Activated T-cell treated with anti-CD3 and anti-CD28 coated beads, Interleukin-2, amount 50 U/mL, for 24 hours (primary cell): ENCODE measurements around the gene RASGRP4.
"Not testable (repeated sequence)": the region's sequence is repeated elsewhere in the genome, so short reads cannot be mapped to it uniquely, and the experiment has no call there.

Experiments
- DNase-seq: peaks from one replicate; pipeline ENCODE4 v3.0.0-alpha.2; 2020
- H3K27ac Mint-ChIP-seq: 2 replicates; pipeline ENCODE4 v1.8.0; 2020; ENCODE audit warnings: mild to moderate bottlenecking, mixed read lengths
- H3K27me3 Mint-ChIP-seq: 2 replicates; pipeline ENCODE4 v1.8.0; 2020; ENCODE audit warnings: mixed read lengths
- H3K36me3 Mint-ChIP-seq: 2 replicates; pipeline ENCODE4 v1.8.0; 2020; ENCODE audit warnings: low read depth, mixed read lengths
- H3K4me1 Mint-ChIP-seq: 2 replicates; pipeline ENCODE4 v1.8.0; 2020; ENCODE audit warnings: low read depth, mixed read lengths
- H3K4me3 Mint-ChIP-seq: 2 replicates; pipeline ENCODE4 v1.8.0; 2020; ENCODE audit warnings: mild to moderate bottlenecking, moderate library complexity, mixed read lengths
- H3K9me3 Mint-ChIP-seq: 2 replicates; pipeline ENCODE4 v1.8.0; 2020; ENCODE audit warnings: mixed read lengths

The RASGRP4 gene, protein sequence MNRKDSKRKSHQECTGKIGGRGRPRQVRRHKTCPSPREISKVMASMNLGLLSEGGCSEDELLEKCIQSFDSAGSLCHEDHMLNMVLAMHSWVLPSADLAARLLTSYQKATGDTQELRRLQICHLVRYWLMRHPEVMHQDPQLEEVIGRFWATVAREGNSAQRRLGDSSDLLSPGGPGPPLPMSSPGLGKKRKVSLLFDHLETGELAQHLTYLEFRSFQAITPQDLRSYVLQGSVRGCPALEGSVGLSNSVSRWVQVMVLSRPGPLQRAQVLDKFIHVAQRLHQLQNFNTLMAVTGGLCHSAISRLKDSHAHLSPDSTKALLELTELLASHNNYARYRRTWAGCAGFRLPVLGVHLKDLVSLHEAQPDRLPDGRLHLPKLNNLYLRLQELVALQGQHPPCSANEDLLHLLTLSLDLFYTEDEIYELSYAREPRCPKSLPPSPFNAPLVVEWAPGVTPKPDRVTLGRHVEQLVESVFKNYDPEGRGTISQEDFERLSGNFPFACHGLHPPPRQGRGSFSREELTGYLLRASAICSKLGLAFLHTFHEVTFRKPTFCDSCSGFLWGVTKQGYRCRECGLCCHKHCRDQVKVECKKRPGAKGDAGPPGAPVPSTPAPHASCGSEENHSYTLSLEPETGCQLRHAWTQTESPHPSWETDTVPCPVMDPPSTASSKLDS

DNA sequence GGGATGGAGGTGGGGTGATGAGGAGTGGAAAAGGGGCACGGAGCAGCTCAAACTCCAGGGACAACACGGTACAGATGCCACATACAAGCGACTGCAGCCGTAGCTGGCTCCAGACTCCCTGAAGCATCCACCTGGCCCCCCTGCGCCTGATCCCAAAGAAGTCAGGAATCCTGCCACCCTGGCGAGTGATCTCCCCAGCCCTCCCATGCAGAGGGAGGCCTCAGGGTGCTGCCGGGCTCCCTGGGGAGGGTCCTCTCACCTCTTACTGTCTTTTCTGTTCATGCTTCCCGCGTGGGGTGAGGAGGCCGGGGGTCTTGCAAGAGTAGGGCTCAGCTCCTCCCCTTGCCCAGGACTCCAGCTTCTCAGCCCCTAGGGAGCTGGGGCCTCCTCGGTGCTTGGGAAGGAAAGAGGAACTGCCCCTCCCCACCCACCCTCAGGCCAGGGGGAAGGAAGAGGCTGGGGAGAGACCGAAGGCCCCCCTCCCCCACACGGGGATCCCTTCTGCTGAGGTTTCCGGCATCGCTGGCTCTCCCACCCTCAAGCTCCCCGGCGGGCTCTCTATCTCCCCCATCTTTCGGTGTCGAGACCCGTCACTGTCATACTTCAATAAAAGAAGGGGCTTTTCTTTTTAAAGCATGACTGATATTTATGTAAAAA, at the start of gene RASGRP4:
Gene RASGRP4, minus strand, starts transcription at position 410 of the 657 bp plus-strand sequence. Its CDS starts 128 bp downstream, at position 282.
- DNase-seq, result peak; percentile 63
- peaks cover 37% of the 10 kb centered on the region for H3K4me1 Mint-ChIP-seq
- peak within 1 kb of the TSS; percentile 91 for H3K27ac Mint-ChIP-seq
- H3K27me3 Mint-ChIP-seq, result peaks cover 2% of the 10 kb centered on the region
- peaks cover 2% of the 10 kb centered on the region for H3K9me3 Mint-ChIP-seq
- no peaks in the 10 kb centered on the region for H3K36me3 Mint-ChIP-seq
- H3K4me3 Mint-ChIP-seq, result peak within 1 kb of the TSS; percentile 64

DNA sequence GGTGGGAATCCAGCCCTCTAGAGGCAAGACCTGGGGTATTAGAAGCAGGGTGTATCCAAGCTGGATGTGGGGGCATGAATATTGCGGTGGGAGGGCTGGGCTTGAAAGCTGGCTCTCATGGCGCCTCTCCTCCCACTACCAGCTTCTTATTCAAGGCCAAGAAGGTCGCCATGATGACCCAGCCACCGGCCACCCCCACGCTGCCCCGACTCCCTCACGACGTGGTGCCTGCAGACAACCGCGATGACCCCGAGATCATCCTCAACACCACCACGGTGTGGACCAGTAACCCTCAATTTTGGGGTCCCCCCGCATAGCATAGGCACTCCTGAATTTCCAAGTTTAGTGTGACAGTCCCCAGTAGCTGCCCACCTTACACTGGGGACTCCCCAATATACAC, 49.2 kb upstream of the RASGRP4 start:
- H3K4me1 Mint-ChIP-seq, result no peaks in the 10 kb centered on the region
- H3K27ac Mint-ChIP-seq, result no peak overlapping the region
- no peaks in the 10 kb centered on the region for H3K9me3 Mint-ChIP-seq
- peaks cover 4% of the 10 kb centered on the region for H3K27me3 Mint-ChIP-seq
- H3K36me3 Mint-ChIP-seq, result no peaks in the 10 kb centered on the region
- DNase-seq, result no peak
- H3K4me3 Mint-ChIP-seq, result no peak overlapping the region

DNA sequence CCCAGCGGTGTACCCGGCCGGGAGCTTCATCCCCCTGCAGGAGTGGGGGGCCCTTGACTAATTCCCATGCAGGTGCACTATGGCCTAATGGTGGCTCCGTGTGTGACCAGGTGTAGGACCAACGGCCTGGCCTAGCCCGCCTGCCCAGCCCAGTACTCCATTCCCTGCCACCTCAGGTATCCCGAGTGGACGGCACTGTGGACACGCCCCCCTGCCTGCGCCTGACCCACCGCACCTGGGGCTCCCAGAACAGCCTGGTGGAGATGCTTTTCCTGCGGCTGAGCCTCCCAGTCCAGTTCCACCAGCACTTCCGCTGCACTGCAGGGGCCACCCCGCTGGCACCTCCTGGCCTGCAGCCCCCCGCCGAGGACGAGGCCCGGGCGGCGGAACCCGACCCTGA, 47.2 kb upstream of the RASGRP4 start:
- DNase-seq, result no peak
- no peak overlapping the region for H3K4me3 Mint-ChIP-seq

DNA sequence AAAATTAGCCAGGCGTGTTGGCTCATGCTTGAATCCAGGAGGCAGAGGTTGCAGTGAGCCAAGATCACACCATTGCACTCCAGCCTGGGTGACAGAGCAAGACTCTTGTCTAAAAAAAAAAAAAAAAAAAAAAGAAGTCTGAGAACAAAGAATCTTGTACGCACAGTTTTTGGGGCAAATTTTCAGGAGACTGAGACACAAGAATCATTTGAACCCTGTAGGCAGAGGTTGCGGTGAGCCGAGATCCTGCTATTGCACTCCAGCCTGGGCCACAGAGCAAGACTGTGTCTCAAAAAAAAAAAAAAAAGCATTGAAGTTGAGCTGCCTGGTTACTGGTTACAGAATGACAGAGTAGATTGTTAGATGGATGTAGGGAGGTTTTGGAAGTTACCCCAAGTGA, 46.7 kb upstream of the RASGRP4 start:
- H3K4me1 Mint-ChIP-seq, H3K9me3 Mint-ChIP-seq, H3K36me3 Mint-ChIP-seq, H3K27me3 Mint-ChIP-seq, H3K27ac Mint-ChIP-seq, H3K4me3 Mint-ChIP-seq, DNase-seq: not testable (repeated sequence)

More for the DNA sequence above, 47.2 kb upstream of the RASGRP4 start:
- H3K27me3 Mint-ChIP-seq, result peaks cover 4% of the 10 kb centered on the region
- H3K9me3 Mint-ChIP-seq, result no peaks in the 10 kb centered on the region
- H3K4me1 Mint-ChIP-seq, result no peaks in the 10 kb centered on the region
- H3K27ac Mint-ChIP-seq, result no peak overlapping the region
- H3K36me3 Mint-ChIP-seq, result no peaks in the 10 kb centered on the region

DNA sequence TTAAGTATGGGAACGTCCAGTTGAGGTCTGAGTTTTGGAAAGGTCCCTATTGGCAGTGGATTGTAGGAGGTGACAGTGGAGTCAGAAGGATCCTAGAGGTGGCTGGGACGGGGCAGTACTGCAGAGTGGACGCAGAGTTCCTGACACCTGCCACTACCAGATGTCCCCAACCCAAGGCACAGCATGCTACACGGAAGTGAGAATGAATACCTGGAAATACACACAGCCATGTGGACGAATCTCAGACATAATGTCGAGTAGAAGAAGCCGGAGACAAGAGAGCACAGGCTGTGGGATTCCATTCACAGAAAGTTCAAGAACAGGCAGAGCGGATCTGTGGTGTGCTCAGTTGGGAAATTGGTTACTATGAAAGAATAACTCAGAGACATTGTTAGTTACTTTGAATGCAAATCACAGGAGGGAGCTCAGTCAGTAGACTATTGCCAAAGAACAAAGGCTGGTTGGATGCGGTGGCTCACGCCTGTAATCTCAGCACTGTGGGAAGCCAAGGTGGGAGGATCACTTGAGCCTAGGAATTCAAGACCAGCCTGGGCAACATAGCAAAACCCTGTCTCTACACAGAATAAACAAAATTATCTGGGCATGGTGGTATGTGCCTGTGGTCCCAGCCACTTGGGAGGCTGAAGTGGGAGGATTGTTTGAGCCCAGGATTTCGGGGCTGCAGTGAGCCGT, 44.9 kb upstream of the RASGRP4 start:
- no peak overlapping the region for H3K27ac Mint-ChIP-seq
- DNase-seq, result no peak
- H3K9me3 Mint-ChIP-seq, result no peaks in the 10 kb centered on the region

DNA sequence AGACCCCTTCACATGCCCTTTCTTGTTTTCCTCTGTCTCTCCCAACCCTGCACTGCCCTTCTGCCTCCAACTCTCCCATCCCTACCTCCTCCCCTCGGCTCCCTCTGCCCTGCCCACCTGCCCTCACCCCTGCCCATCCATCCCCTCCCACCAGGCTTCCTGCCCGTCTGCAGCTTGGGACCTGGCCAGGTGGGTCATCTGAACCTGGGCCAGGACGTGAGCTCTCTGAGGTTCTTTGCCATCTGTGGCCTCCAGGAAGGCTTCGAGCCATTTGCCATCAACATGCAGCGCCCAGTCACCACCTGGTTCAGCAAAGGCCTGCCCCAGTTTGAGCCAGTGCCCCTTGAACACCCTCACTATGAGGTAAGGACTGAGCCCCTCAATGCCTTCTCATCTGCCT, 43.1 kb upstream of the RASGRP4 start:
- Mint-ChIP-seq H3K4me3 (no peak overlapping the region), H3K27ac (no peak overlapping the region), H3K4me1 (no peaks in the 10 kb centered on the region), H3K9me3 (no peaks in the 10 kb centered on the region), H3K36me3 (no peaks in the 10 kb centered on the region), H3K27me3 (peaks cover 4% of the 10 kb centered on the region)
- DNase-seq, result no peak

More for the DNA sequence above, 44.9 kb upstream of the RASGRP4 start:
- H3K4me1 Mint-ChIP-seq, result no peaks in the 10 kb centered on the region
- peaks cover 4% of the 10 kb centered on the region for H3K27me3 Mint-ChIP-seq
- H3K36me3 Mint-ChIP-seq, result no peaks in the 10 kb centered on the region
- H3K4me3 Mint-ChIP-seq, result no peak overlapping the region

DNA sequence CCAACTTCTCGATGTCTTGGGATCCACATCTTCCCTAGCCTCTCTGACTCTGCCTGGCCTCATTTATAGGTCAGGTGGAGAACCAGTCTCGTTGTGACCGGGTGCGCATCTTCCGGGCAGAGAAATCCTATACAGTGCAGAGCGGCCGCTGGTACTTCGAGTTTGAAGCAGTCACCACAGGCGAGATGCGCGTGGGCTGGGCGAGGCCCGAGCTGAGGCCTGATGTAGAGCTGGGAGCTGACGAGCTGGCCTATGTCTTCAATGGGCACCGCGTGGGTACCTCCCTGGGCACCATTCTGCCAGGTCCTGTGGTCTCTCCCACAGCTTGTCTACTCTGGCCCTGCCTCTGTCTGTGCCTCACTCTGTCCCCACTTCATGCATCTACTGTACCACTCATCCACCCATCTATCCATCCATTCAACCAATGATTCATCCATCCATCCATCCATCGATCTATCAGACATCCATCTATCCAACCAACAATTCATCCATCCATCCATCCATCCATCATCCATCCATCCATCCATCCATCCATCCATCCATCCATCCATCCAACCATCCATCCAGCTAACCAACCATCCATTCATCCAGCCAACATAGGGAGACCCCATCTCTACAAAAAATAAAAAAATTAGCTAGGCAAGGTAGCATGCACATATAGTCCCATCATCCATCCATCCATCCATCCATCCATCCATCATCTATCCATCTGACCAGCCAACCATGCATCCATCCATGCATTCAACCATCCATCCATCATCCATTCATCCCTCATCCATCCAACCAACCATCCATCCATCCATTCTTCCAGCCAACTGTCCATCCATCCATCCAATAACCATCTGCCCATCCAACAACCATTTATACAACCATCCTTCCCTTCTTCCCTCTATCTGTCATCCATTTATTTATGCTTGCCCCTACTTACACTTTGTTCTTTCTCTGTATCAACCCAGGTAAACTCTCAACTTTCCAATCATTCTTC, 41.8 kb upstream of the RASGRP4 start:
- H3K36me3 Mint-ChIP-seq, result no peaks in the 10 kb centered on the region
- H3K27me3 Mint-ChIP-seq, result peaks cover 5% of the 10 kb centered on the region
- DNase-seq, result no peak
- H3K9me3 Mint-ChIP-seq, result no peaks in the 10 kb centered on the region
- no peak overlapping the region for H3K4me3 Mint-ChIP-seq
- no peak overlapping the region for H3K27ac Mint-ChIP-seq
- H3K4me1 Mint-ChIP-seq, result no peaks in the 10 kb centered on the region

DNA sequence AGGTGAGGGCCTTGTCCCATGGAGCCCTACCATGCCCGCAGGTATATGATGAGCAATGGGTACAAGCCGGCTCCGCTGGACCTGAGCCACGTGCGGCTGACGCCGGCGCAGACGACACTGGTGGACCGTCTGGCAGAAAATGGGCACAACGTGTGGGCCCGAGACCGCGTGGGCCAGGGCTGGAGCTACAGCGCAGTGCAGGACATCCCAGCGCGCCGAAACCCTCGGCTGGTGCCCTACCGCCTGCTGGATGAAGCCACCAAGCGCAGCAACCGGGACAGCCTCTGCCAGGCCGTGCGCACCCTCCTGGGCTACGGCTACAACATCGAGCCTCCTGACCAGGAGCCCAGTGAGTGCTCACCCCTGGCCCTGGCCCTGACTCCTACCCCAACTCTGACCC, 40.0 kb upstream of the RASGRP4 start:
- H3K27me3 Mint-ChIP-seq, result peaks cover 10% of the 10 kb centered on the region
- H3K4me1 Mint-ChIP-seq, result no peaks in the 10 kb centered on the region
- H3K36me3 Mint-ChIP-seq, result no peaks in the 10 kb centered on the region
- DNase-seq, result no peak
- no peaks in the 10 kb centered on the region for H3K9me3 Mint-ChIP-seq
- no peak overlapping the region for H3K27ac Mint-ChIP-seq
- no peak overlapping the region for H3K4me3 Mint-ChIP-seq

DNA sequence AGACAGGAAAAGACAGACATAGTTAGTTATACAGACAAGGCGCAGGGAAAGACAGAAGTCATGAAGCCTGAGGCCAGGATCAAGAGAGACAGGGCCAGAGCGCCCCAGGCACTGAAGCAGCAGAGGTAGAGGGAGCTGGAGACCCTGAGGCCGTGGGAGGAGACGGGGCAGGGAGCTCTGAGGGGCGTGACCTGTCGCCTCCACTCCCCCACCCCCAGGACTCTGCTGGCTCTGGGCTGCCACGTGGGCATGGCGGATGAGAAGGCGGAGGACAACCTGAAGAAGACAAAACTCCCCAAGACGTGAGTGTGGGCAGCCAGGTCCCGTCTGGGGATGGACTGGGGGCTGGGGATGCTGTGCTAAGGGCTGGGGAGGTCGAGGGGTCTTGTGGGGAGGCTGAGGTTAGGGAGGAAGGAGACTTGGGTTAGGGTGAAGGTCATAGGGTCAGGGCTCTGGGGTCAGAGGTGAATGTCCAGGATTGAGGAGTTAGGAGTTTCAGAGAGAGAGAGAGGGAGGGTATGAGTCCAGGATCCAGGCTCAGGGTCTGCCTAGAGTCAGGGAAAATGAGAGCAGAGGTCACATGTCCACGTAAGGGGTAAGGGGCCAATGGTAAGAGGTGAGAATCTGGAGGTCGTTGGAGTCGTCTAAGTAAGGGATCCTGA, 38.5 kb upstream of the RASGRP4 start:
- H3K27ac Mint-ChIP-seq, result no peak overlapping the region
- no peaks in the 10 kb centered on the region for H3K9me3 Mint-ChIP-seq
- peaks cover 15% of the 10 kb centered on the region for H3K27me3 Mint-ChIP-seq
- H3K4me3 Mint-ChIP-seq, result no peak overlapping the region
- H3K36me3 Mint-ChIP-seq, result no peaks in the 10 kb centered on the region
- no peak for DNase-seq
- no peaks in the 10 kb centered on the region for H3K4me1 Mint-ChIP-seq

DNA sequence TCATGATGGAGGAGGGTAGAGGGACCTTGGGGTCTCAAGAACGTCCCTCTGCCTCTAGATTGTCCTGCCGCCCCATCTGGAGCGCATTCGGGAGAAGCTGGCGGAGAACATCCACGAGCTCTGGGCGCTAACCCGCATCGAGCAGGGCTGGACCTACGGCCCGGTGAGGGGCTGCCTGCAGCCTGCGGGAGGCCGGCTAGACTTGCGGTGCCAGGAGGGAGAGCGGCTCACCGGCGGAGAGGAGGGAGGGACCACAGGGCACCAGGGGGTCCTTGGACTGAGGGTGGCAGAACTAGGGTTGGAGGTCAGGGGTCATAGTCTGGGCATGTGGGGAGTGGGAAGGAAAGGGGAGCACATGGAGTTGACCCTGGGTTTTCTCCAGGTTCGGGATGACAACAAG, 37.3 kb upstream of the RASGRP4 start:
- Mint-ChIP-seq H3K27ac (no peak overlapping the region), H3K4me3 (no peak overlapping the region), H3K4me1 (no peaks in the 10 kb centered on the region), H3K36me3 (no peaks in the 10 kb centered on the region), H3K9me3 (no peaks in the 10 kb centered on the region), H3K27me3 (peaks cover 15% of the 10 kb centered on the region)
- DNase-seq, result no peak

DNA sequence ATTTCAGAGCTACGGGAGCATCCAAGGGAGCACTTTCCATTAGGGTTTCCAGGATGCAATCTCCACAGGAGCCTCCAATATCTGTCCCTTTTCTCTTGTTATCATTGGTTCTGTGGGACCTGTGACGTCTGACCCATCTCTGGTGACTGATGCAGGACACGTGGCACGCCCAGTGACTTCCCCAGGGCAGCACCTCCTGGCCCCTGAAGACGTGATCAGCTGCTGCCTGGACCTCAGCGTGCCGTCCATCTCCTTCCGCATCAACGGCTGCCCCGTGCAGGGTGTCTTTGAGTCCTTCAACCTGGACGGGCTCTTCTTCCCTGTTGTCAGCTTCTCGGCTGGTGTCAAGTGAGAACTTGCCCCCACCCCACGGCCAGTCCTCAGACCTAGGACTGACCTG, 33.0 kb upstream of the RASGRP4 start:
- H3K9me3 Mint-ChIP-seq, result no peaks in the 10 kb centered on the region
- H3K27me3 Mint-ChIP-seq, result peaks cover 12% of the 10 kb centered on the region
- no peak for DNase-seq
- no peak overlapping the region for H3K4me3 Mint-ChIP-seq
- H3K27ac Mint-ChIP-seq, result no peak overlapping the region
- H3K4me1 Mint-ChIP-seq, result no peaks in the 10 kb centered on the region
- no peaks in the 10 kb centered on the region for H3K36me3 Mint-ChIP-seq

DNA sequence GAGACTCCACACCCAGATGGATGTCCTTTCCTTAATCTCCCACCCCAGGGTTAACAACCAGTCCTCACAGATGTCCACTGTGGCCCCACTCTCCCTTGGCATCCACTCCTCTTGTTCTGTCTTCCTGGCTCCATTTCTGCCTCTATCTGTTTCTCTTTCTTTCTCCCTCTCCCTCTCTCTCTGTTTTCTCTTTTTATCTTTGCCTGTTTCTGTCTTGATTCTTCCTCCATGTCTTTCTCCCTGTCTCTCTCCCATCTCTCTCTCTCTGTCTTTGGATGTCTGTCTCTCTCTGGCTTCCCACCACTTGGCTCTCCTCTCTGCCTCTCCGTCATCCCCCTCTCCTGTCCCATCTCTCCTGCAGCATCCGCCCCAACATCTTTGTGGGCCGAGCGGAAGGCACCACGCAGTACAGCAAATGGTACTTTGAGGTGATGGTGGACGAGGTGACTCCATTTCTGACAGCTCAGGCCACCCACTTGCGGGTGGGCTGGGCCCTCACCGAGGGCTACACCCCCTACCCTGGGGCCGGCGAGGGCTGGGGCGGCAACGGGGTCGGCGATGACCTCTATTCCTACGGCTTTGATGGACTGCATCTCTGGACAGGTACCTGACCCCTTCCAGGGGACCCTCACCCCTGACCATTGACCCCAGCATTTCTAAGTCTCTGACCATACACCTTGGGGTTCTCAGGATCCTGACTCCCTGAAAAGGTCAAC, 31.8 kb upstream of the RASGRP4 start:
- DNase-seq, result no peak
- Mint-ChIP-seq H3K27ac (no peak overlapping the region), H3K27me3 (peaks cover 12% of the 10 kb centered on the region), H3K36me3 (no peaks in the 10 kb centered on the region), H3K4me3 (no peak overlapping the region), H3K4me1 (no peaks in the 10 kb centered on the region), H3K9me3 (no peaks in the 10 kb centered on the region)

DNA sequence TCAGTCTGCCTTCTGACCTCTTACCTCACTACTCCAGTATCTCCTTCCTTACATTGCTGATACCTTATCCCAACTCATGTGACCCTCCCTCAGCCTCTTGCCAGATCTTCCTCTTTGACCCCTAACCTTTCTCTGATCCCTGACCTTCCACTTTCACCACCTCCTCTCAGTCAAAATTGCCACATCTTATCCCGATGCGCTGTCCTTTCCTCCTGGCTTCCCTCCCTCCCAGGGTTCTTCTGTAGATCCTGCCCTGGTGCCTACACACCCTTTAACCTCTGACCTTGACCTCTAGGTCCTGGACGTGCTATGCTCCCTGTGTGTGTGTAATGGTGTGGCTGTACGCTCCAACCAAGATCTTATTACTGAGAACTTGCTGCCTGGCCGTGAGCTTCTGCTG, 31.2 kb upstream of the RASGRP4 start:
- no peaks in the 10 kb centered on the region for H3K9me3 Mint-ChIP-seq
- no peak overlapping the region for H3K27ac Mint-ChIP-seq

More for the DNA sequence above, 31.2 kb upstream of the RASGRP4 start:
- H3K4me3 Mint-ChIP-seq, result no peak overlapping the region
- H3K36me3 Mint-ChIP-seq, result no peaks in the 10 kb centered on the region
- peaks cover 7% of the 10 kb centered on the region for H3K27me3 Mint-ChIP-seq
- DNase-seq, result no peak
- H3K4me1 Mint-ChIP-seq, result no peaks in the 10 kb centered on the region
